HG03571 (cell line): ENCODE measurements around the gene TIAM2.
"Not testable (repeated sequence)": the region's sequence is repeated elsewhere in the genome, so short reads cannot be mapped to it uniquely, and the experiment has no call there.

ENCODE experiments used
- ATAC-seq: cut with Tn5 transposase; IDR thresholded peaks from one replicate; pipeline ENCODE4 v1.9.1; 2021; ENCODE audit not compliant: unreplicated experiment

Gene TIAM2

DNA sequence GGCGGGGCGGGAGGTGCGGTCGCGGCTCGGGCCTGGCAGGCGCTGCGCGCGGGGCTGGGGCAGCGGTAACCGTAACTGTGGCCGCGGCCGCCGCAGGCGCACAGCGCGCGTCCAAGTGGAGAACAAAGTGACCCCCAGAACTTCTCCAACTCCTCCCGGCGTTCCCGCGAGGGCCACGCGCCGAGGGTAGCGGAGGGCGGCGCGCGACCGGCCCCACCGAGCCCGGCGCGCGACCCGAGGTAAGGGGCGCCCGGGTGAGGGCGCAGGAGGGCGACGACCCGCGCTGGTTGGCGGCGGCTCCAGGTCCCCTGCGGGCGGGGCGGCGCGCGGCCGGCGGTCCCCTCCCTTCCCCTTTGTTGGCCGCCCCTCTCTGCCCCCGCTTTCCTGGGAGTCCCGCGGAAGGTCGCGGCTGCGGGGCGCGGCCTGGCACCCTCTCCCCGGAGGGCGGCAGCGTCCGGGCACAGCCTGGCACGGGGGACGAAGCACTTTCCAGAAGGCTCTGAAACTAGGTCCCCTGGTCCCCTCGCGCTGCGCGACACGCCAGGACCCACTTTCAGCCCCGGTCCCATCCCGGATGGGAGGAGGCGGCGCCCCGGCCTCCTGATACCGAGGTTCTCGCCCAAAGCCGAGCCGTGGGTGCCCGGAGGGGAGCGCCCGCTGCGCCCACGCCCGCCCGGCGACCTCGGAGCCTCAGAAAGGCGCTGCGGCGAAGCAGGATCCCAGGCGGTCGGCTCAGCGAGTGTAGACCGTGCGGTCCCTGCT, at the start of gene TIAM2:
Gene TIAM2 (plus strand): TSS at position 62 of the 762 bp plus-strand sequence. CDS start 133,909 bp downstream, outside the sequence.
- no peak for ATAC-seq

DNA sequence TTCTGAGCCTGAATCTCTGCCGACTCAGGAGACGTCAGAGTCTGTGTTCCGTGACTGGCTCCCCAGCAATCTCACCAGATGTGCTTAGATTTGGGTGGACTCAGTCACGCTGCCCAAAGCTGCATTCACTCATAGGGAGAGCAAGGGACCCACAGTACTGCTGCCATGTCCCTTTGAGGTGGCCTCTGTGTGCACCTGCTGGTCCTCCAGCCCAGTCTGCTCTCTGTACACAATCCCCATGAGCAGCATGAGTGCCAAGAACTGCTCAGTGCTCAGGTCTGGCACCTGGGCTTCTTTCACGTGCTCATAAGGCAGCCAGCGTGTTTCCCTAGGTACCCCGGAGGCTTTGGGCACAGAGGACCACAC, 44.2 kb upstream of the TIAM2 start:
- ATAC-seq: no peak

DNA sequence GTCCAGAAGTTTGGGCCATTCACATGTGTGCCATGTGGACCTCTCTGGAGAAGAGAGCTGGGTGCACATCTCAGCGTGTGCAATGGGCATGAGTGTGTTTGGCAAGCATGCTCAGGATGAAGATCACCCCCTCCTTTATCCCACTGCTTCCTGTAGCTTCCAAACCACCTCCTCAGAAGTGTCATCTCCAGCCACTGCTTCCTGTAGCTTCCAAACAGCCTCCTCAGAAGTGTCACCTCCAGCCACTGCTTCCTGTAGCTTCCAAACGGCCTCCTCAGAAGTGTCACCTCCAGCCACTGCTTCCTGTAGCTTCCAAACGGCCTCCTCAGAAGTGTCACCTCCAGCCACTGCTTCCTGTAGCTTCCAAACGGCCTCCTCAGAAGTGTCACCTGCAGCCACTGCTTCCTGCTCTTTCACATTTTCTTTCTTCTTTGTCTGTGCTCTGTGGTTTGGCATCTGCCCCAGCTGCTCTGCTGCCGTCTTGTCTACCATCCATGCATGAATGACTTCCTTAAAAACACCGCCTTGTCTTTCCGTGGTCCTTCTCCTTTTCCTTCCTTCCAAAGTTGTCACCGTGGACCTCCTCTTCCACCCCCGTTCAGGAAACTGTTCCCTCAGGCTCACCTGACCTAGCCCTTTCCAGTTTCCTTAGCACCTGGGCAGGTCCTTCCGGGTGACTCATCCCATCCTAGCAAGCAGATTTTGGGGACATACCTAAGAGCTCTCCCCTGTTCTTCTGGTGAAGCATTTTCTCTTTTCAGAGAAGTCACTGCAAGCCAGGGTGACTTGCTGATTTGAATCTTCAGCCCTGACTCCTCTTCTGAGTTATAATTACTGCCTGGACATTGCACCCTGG, 43.5 kb upstream of the TIAM2 start:
- peak; percentile 78 for ATAC-seq

DNA sequence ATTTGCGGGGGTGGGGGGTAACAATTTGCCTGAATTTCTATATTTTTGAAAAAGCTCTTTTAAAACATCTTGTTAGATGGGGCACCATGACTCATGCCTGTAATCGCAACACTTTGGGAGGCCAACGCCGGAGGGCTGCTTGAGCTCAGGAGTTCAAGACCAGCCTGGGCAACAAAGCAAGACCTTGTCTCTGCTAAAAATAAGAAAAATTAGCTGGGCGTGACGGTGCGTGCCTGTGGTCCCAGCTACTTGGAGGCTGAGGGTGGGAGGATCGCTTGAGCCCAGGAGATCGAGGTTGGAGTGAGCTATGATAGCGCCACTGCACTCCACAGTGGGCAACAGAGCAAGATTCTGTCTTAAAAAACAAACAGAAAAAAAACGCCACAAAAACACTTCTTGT, 41.5 kb upstream of the TIAM2 start:
- no peak for ATAC-seq

DNA sequence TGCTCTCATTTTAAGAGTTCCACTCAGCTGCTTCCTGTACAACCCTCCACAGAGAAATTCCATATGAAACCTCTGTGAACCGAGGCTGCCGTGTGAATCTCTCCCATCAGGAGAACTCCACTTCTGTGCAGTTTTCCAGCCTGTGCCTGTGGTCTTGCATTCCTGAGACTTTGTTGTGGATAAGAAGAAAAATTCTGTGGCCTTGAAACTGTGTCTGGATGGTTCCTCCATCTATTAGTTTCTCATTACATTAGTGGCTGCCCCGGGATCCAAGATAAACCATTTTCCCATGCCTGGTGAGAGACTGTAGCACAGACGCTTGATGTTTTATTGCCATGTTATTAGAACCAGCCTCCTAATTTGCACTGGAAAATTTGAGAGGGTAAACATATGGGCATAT, 40.8 kb upstream of the TIAM2 start:
- ATAC-seq: no peak

DNA sequence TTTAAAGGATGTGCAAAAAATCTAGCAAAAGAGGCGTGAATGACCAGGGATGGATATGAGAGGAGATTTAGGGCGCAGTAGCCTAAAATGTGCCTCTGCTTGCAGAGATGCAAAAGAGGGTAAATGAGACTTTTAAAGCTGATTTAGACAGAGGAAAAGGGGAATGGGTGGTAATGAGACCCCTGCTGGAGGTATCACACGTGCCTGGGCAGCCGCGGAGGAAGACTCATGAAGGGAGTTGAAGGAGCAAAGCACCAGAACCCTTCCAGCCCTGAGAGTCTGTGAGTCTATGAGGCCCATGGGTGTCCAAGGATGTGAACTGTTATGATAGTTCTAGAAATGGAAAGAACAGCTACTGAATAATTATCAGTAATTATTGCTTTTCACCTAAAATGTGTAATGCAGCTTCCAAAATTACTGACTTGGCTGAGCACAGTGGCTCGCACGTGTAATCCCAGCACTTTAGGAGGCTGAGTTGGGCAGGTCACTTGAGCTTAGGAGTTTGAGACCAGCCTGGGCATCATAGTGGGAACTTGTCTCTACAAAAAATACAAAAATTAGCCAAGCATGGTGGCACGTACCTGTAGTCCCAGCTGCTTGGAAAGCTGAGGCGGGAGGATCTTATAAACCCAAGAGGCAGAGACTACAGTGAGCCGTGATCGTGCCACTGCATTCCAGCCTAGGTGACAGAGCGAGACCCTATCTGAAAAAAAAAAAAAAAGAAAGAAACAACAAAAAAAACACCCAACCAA, 38.2 kb upstream of the TIAM2 start:
- ATAC-seq: no peak

DNA sequence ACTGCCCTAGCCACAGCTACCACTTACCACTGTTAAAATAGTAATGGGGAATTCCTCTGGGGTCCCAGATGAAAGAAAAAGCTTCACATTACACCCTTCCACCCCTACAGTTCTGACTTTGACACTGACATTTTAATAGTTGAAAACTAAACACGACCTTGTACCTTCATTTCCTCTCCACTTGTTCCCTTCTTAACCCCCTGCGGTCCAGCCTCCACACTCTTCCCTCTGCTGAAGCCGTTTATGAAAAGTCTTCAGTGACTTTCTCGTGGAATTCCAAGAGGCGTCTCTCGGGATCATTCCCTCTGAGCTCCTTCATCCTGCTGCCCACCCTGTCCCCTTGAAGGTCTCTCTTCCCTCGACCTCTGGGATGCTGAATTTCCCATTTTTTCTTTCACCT, 36.6 kb upstream of the TIAM2 start:
- ATAC-seq: no peak

DNA sequence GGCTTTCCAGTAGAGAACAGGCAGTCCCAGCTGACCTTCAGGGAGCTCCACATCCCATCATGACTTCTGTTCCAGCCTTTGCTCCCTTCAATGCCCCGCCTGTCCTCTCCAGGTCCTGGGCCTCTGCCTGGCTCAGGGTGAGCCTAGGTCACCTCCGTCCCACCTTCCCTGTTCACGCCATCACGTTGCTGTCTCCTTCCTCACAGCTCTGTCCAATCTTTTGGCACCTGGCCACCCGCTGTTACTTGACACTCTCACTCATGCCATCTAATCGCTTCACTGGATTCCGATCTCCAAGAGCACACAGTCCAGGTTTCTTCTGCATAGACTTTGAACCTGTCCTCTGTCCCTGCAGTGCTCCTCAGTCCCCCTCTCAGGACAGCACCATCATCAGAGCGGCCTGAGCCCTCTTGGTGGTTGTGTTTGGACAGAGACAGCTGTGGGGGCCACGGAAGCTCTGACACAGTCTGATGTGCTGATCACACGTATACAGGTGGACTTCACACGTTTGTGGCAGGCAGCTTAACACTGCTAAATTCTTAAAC, 34.7 kb upstream of the TIAM2 start:
- no peak for ATAC-seq

DNA sequence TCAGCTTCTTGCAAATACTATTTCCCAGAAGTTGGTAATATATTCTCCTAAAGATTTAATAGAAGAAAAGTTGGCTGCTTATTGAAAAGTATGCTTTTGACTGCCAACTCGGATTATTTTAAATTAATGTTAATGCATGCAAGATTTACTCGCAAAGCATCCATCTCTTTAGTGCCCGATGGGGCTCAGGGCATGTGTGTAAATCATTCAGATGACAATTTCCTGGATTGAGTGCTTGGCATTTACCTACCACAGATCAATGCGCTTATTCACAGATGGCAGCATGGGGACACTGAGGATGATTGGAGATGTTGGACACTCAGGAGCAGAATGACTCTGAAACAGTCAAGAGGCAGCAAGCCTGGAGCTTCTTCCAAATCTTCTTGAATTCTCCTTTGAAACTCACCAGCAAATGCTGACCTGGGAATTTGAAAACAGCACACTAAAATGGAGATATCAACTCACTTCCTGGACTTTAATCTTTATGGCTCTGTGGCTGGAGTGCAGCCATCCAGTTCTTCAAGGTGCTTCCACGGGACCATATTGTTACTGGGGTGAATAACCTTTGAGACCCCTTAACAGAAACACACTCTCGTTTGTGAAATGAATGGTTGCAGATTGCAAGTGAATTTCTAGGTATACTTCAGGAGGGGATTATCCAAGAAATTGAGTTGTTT, 34.1 kb upstream of the TIAM2 start:
- ATAC-seq: no peak

DNA sequence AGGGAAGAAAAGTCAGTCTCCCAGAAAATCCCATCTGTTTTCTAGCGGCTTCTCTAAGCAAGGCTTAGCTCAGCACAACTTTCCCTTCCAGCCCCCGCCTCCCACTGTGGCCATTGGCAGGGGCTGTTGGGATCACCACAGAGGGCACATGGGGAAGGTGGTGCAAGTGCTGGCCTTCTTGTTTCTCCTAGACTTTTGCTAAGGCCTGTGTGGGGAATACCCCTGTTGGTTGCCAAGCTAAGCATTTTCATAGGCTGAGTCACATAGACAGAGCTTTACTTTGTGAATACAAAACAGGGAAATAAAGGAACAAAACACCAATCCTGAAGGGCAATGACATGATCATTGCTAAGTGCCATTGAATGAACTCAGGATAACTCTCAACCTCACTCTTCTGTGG, 32.4 kb upstream of the TIAM2 start:
- no peak for ATAC-seq

DNA sequence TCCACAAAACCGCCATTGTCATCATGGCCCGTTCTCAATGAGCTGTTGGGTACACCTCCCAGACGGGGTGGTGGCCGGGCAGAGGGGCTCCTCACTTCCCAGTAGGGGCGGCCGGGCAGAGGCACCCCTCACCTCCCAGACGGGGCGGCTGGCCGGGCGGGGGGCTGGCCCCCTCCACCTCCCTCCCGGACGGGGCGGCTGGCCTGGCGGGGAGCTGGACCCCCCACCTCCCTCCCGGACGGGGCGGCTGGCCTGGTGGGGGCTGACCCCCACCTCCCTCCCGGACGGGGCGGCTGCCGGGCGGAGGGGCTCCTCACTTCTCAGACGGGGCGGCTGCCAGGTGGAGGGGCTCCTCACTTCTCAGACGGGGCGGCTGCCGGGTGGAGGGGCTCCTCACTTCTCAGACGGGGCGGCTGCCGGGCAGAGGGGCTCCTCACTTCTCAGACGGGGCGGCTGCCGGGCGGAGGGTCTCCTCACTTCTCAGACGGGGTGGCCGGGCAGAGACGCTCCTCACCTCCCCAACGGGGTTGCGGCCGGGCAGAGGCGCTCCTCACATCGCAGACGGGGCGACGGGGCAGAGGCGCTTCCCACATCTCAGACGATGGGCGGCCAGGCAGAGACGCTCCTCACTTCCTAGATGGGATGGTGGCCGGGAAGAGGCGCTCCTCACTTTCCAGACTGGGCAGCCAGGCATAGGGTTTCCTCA, 28.9 kb upstream of the TIAM2 start:
- ATAC-seq: not testable (repeated sequence)

DNA sequence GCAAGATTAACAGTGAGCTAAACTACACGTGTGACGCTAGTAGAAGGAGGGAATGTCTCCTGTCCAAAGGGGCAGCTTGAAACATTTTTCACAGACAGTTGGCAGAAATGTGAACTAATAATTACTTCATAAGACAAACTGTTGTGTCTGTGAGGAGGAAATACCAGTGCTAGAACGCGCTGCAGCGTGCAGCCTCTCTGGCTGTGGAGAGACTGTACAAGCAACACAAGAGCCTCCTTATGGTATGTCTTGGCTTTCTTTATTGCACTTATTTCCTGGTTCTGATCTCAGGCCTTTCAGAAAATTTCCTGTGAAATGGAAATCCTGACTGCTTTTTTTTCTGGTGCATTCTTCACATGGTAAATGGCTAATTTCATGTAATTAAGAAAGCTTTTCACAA, 25.3 kb upstream of the TIAM2 start:
- ATAC-seq: no peak

DNA sequence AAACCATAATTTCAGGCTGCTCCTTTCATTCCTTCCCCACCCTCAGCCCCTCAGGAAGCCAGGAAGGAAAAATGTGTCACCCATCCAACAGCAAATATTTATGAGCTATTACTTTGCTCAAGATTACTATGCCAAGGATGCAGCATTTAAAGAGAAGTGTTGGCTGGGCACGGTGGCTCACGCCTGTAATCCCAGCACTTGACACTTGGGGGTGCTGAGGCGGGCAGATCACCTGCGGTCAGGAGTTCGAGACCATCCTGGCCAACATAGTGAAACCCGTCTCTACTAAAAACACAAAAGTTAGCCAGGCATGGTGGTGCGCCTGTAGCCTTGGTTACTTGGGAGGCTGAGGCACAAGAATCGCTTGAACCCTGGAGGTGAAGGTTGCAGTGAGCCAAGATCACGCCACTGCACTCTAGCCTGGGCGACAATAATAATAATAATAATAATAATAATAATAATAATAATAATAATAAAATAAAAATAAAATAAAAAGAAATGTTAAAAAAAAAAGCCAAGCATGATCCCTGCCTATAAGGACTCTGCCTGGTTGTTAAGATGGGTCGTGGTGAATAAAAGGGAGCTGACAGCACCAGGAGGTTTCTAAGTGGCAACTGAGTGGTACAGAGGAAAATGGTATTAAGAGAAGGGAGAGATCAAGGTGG, 20.5 kb upstream of the TIAM2 start:
- no peak for ATAC-seq

DNA sequence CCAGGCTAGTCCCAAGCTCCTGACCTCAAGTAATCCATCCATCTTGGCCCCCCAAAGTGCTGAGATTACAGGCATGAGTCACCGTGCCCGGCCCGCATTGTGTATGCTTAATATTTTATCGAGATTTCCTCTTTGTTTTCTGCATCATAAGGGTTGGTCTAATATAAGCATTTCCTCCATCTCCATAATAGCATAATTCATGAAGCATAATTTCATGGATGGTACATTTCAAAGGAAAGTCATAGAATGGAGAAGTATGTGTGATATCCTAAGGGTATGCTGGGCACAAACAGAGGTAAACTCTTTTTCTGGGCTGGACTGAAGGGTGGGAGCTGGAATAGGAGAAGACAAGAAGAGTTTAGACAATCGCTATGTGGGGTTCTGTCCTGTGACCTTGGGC, 17.5 kb upstream of the TIAM2 start:
- ATAC-seq: no peak

DNA sequence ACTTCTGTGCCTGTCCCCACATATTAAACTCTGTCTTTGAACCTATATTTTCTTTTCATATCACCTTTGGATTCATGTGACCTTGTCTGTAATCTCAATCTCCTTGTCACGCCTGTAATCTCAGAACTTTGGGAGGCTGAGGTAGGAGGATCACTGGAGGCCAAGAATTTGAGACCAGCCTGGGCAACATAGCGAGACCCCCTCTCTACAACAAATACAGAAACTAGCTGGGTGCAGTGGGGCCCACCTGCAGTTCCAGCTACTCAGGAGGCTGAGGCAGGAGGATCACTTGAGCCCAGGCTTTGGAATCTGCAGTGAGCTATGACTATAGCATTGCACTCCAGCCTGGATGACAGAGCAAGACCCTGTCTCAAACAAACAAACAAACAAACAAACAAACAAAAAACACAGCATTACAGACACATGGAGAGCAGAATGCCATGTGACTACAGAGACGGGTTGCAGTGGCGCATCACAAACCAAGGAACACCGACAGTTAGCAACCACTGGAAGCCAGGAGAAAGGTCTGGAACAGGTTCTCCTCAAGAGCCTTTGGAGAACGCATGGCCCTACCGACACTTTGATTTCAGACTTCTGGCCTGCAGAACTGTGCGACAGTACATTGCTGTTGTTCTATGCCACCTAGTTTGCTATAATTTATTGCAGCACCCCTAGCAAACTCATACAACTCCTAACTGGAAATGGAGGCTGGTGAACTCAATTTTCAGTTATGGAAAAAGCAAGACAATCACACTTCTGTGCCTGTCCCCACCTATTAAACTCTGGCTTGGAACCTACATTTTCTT, 14.6 kb upstream of the TIAM2 start:
- no peak for ATAC-seq

DNA sequence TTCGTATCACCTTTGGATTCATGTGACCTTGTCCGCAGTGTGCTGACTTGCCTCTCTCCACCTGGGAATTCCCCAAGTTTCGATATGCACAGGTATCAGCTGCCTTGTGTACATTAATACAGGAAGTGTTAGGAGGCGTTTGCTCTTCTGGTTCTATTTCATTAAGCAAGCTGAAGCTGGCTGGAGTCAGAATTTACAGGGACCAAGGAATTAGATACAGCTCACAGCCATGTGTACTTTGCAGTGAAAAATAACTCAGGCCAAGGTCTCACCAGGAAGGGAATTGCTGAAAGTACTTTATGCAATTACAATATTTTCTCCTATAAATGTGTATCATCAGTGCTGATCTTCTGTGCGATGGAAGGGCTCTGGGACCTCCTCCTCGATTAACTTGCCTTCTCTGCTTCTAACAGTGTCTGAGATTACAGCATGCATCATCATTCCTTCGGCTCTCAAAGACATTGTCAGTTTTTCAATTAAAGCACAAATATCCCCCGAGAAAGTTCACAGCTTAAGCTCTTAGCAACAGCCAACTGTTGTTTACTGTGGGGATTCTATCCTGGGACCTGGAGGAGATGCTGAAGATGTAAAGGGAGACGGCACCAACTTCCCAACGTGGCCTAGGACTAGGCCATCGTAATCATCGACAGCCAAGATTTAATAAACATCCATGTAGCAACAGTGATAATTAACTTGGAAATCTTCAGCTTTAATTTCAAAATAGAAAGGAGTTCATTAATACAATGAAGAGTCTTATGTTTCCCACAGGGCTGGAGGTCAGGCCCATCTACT, 13.8 kb upstream of the TIAM2 start:
- ATAC-seq: peak; percentile 59

DNA sequence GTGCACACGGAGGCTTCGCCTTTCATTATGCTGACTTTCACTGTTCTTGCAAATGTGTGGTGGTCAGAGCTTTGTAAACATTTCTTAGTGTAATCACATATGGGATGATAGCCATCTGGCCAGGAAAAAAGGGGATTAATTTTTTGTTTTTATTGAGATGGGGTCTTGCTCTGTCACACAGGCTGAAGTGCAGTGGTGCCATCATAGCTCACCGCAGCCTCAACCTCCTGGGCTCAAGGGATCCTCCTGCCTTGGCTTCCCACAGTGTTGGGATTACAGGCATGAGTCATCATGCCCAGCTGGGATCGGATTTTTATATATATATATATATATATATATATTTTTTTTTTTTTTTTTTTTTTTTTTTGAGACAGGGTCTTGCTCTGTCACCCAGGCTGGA, 11.0 kb upstream of the TIAM2 start:
- no peak for ATAC-seq

DNA sequence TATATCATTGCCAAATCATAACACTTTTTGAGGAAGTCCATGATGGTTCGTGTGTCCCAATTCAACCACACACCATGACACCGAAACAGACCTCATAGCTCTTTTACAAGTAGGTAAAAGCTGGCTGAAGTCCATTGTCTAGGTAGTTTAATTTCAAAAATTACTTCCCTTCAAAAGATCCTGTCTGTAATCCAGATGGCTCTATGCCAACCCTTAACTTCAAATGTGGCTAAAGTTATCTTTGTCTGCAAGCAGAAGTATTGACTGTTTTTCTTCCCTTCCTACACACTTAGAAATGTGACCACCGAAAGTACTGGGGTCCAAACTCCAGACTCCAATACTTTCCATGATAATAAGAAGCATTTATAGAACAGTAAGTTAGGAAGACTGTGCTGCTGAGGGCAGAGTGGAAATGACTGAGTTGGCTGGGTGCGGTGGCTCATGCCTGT, 8.3 kb upstream of the TIAM2 start:
- ATAC-seq: no peak
